A204.1 (cell line): ENCODE results near the gene RNFT1.
A peak's percentile ranks its signal among the peaks of the same experiment; 100 is the strongest.
"Not testable (repeated sequence)": the region's sequence is repeated elsewhere in the genome, so short reads cannot be mapped to it uniquely, and the experiment has no call there.

Experiments
- FAIRE-seq: peaks from 2 replicates; lab custom pipeline; 2012; peaks lifted over from hg19 to GRCh38; lab: Jason Lieb, UNC

The RNFT1 gene

DNA sequence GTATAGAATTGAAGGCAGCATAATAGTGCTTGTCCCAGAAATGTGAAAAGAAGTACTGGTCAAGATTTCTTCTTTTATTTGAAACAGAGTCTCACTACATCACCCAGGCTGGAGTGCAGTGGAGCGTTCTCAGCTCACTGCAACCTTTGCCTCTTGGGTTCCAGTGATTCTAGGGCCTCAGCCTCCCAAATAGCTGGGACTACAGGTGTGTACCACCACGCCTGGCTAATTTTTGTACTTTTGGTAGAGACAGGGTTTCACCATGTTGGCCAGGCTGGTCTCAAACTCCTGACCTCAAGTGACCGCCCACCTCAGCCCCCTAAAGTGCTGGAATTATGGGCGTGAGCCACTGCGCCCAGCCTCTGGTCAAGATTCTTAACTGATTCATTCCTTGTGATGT lies 43.9 kb downstream of the RNFT1 start:
- FAIRE-seq, result not testable (repeated sequence)

DNA sequence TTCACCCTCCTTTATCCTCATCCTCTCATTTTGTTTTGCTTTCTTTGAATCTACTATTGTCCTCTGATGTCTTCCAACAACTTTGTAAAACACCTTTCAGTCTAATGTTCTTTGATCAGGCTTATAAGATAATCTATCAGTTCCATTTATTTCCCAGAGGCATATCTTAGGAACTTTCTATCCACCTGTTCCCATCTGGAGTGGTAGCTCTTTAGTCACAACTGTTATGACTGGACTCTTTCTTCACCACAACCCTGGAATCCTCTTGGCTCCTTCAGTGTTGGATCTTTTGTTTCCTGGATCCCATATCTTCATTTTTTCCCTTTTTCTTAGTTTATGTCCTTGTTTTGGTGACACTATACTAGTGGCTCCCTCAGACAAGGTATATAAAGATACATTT lies 48.1 kb downstream of the RNFT1 start:
- FAIRE-seq, result no peak

DNA sequence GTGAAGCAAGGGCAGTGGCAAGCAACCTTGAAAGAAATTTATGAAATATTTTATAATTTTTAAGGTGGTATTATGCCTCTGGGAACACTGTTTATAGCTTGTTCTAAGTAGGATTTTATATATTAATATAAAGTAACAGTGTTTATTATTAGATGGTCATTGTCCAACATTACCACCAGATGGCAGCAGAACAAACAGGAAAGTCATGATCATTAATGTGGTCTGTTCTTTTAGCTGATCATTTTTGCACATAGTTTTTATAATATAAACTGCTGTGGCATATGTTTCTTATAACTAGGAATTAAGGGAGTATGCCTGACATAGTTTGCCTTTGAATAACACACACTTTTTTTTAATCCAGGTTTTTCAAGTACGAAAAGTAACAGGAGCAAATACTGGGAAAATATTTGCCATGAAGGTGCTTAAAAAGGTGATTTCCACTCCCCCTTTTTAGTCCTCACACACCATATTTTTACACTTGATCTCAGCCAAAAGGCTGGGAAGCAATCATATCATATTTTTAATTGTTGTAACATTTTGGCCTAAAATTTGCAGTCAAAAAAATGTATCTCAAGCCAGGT lies 50.2 kb downstream of the RNFT1 start:
- FAIRE-seq, result peak; percentile 97

DNA sequence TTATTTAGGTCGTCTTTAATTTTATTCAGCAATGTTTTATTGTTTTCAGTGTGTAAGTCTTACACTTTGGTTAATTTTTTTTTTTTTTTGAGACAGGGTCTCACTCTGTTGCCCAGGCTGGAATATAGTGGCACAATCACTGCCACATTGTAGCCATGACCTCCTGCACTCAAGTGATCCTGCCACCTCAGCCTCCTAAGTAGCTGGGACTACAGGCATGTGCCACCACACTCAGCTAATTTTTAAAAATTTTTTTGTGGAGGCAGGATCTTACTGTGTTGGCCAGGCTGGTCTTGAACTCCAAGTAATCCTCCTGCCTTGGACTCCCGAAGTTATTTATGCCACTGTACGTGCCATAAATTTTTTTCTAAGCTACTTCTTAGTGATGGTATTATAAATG lies 57.1 kb downstream of the RNFT1 start:
- no peak for FAIRE-seq

DNA sequence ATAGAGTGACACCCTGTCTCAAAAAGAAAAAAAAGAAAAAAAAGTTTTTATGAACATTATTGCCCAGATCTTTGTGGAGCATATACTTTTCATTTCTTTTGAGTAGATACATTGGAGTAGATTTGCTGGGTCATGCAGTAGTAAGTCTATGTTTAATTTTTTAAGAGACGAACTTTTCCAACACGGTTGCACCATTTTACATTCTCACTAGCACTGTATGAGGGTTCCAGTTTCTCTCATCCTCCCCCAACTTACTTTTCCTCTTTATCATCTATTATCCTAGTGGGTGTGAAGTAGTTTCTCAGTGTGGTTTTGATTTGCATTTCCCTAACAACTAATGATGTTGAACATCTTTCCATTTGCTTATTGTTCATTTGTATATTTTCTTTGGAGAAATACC lies 61.1 kb downstream of the RNFT1 start:
- no peak for FAIRE-seq
